DOHH2 (cell line): ENCODE data around the gene PKN1.

Experiments
- H3F3A ChIP-seq: fragments of 200-600 bp; sonication (generic), shearing (Covaris generic); 2 replicates; pipeline ENCODE4 v1.6.0; 2016; ENCODE audit warnings: antibody characterized with exemption, mild to moderate bottlenecking; ENCODE audit not compliant: control insufficient read depth, insufficient read depth
- H3K27ac ChIP-seq: fragments of 200-600 bp; sonication (generic); 2 replicates; pipeline ENCODE4 v1.5.1; 2014; ENCODE audit warnings: low read depth, mild to moderate bottlenecking, low read length, moderate library complexity
- H3K27me3 ChIP-seq: fragments of 200-600 bp; sonication (generic); 2 replicates; pipeline ENCODE4 v1.6.1; 2014; ENCODE audit warnings: mild to moderate bottlenecking, low read length, mixed read lengths; ENCODE audit not compliant: control insufficient read depth
- H3K36me3 ChIP-seq: fragments of 200-600 bp; sonication (generic); 2 replicates; pipeline ENCODE4 v1.6.1; 2014; ENCODE audit warnings: mild to moderate bottlenecking, low read length, moderate library complexity, mixed read lengths; ENCODE audit not compliant: control insufficient read depth
- H3K4me1 ChIP-seq: fragments of 200-600 bp; sonication (generic); 2 replicates; pipeline ENCODE4 v1.6.1; 2014; ENCODE audit warnings: mild to moderate bottlenecking, low read length, mixed read lengths; ENCODE audit not compliant: control insufficient read depth
- H3K4me2 ChIP-seq: fragments of 200-600 bp; sonication (generic); 2 replicates; pipeline ENCODE4 v1.6.0; 2014; ENCODE audit warnings: mild to moderate bottlenecking, low read length, moderate library complexity
- H3K4me3 ChIP-seq: fragments of 200-600 bp; sonication (generic); 2 replicates; pipeline ENCODE4 v1.5.1; 2014; ENCODE audit warnings: mild to moderate bottlenecking, low read length, mixed read lengths
- H3K79me2 ChIP-seq: fragments of 200-600 bp; sonication (generic); 2 replicates; pipeline ENCODE4 v1.6.1; 2014; ENCODE audit warnings: mild to moderate bottlenecking, low read length, mixed read lengths; ENCODE audit not compliant: control insufficient read depth
- H3K9me2 ChIP-seq: fragments of 200-600 bp; sonication (generic); replicated peaks from 2 replicates; pipeline ENCODE4 v1.6.1; 2014; ENCODE audit warnings: mild to moderate bottlenecking, low read length, mixed read lengths; ENCODE audit not compliant: control insufficient read depth
- H3K9me3 ChIP-seq: fragments of 200-600 bp; sonication (generic); 2 replicates; pipeline ENCODE4 v1.6.1; 2014; ENCODE audit warnings: antibody characterized with exemption, low read length, mixed read lengths; ENCODE audit not compliant: control insufficient read depth, insufficient read depth
- H4K20me1 ChIP-seq: fragments of 200-600 bp; sonication (generic); 2 replicates; pipeline ENCODE4 v1.6.0; 2014; ENCODE audit warnings: low read depth, mild to moderate bottlenecking, antibody characterized with exemption, low read length, moderate library complexity; ENCODE audit not compliant: control insufficient read depth, insufficient read depth
- EZH2phosphoT487 ChIP-seq: fragments of 200-600 bp; sonication (generic); IDR thresholded peaks from 2 replicates; pipeline ENCODE4 v1.6.1; 2017; ENCODE audit warnings: borderline replicate concordance, mild to moderate bottlenecking, antibody characterized with exemption, low read length, moderate library complexity, mixed read lengths
- TF ChIP-seq, protein P1 (sequence below): fragments of 200-600 bp; sonication (generic); IDR thresholded peaks from one replicate; pipeline ENCODE4 v1.5.1; 2014; ENCODE audit warnings: antibody characterized with exemption, mild to moderate bottlenecking, low read depth, low read length; ENCODE audit not compliant: poor library complexity, severe bottlenecking

Gene PKN1

DNA sequence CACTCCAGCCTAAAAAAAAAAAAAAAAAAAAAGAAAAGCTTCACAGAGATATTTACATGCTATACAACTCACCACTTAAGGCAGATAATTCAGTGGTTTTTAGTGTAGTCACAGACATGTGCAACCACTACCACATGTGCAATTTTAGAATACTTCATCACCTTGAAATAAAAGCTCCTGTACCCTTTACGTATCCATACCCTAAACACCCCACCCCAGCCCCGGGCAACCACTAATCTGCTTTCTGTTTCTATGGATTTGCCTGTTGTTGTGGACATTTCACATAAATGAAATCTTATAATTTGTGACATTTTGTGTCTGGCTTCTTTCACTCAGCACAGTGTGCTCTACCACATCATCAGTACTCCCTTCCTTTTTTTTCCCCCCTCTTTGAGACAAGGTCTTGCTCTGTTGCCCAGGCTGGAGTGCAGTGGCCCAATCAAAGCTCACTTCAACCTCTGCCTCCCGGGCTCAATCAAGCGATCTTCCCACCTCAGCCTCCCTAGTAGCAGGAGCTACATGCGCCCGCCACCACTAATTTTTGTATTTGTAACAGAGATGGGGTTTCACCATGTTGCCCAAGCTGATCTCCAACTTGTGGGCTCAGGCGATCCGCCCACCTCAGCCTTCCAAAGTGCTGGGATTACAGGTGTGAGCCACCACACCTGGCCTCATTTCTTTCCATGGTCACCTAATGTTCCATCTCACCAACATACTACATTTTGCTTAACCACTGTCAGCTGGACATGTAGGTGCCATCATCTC, 18.0 kb upstream of the PKN1 start:
- Histone ChIP-seq H3F3A (peaks cover 31% of the 10 kb centered on the region), H3K4me2 (peak overlapping the region; percentile 86), H3K9me2 (no peaks in the 10 kb centered on the region), H3K4me1 (peaks cover 34% of the 10 kb centered on the region), H4K20me1 (peaks cover 50% of the 10 kb centered on the region), H3K27ac (peak overlapping the region; percentile 87), H3K4me3 (peak overlapping the region; percentile 86), H3K79me2 (peaks cover 91% of the 10 kb centered on the region), H3K36me3 (peaks cover 89% of the 10 kb centered on the region), H3K9me3 (no peaks in the 10 kb centered on the region), H3K27me3 (no peaks in the 10 kb centered on the region)
- TF ChIP-seq, protein P1, sequence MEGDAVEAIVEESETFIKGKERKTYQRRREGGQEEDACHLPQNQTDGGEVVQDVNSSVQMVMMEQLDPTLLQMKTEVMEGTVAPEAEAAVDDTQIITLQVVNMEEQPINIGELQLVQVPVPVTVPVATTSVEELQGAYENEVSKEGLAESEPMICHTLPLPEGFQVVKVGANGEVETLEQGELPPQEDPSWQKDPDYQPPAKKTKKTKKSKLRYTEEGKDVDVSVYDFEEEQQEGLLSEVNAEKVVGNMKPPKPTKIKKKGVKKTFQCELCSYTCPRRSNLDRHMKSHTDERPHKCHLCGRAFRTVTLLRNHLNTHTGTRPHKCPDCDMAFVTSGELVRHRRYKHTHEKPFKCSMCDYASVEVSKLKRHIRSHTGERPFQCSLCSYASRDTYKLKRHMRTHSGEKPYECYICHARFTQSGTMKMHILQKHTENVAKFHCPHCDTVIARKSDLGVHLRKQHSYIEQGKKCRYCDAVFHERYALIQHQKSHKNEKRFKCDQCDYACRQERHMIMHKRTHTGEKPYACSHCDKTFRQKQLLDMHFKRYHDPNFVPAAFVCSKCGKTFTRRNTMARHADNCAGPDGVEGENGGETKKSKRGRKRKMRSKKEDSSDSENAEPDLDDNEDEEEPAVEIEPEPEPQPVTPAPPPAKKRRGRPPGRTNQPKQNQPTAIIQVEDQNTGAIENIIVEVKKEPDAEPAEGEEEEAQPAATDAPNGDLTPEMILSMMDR: no peak
- TF ChIP-seq EZH2phosphoT487: no peak

DNA sequence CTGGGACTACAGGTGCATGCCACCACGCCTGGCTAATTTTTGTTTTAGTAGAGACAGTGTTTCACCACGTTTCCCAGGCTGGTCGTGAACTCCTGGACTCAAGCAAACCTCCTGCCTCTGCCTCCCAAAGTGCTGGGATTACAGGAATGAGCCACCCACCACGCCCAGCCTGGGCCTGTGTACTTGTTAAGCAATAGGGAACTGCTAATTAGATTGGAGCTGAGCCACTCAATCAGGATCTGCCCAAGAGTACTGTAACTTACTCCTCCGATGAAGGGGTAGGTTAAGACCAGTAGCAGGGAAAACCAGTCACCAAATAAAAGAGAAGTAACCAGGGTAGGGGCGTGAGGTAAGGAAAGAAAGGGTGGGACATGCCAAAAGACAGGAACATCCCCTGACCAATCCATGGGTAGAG, 16.3 kb upstream of the PKN1 start:
- Histone ChIP-seq H3K9me3 (no peaks in the 10 kb centered on the region), H3K36me3 (peaks cover 71% of the 10 kb centered on the region), H3K79me2 (peaks cover 81% of the 10 kb centered on the region), H3K4me1 (peaks cover 41% of the 10 kb centered on the region), H3K27me3 (no peaks in the 10 kb centered on the region), H3K4me2 (peak overlapping the region; percentile 86), H3K27ac (peak overlapping the region; percentile 87), H4K20me1 (peaks cover 40% of the 10 kb centered on the region), H3F3A (peaks cover 21% of the 10 kb centered on the region), H3K4me3 (peak overlapping the region; percentile 86), H3K9me2 (no peaks in the 10 kb centered on the region)
- TF ChIP-seq, protein P1: no peak
- no peak for TF ChIP-seq EZH2phosphoT487

DNA sequence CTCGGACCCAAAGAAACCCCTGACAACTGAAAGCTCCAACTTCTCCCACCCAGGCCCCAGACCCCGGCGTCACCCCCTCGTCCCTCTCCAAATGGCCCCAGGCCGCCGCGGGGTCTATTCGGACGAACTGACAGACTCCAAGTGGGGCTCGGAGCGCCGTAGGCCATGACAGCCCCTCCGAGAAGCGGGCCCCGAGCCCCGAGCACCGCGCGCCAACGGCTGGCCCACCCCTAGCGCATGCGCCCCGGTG, 14.3 kb upstream of the PKN1 start:
- peak overlapping the region; percentile 87 for H3K27ac ChIP-seq
- H3K79me2 ChIP-seq: peaks cover 62% of the 10 kb centered on the region
- TF ChIP-seq, protein P1: no peak
- no peak for TF ChIP-seq EZH2phosphoT487
- no peaks in the 10 kb centered on the region for H3K9me3 ChIP-seq
- peak overlapping the region; percentile 86 for H3K4me2 ChIP-seq
- peaks cover 20% of the 10 kb centered on the region for H3F3A ChIP-seq
- H3K4me1 ChIP-seq: peaks cover 61% of the 10 kb centered on the region
- no peaks in the 10 kb centered on the region for H3K27me3 ChIP-seq
- H3K4me3 ChIP-seq: peak overlapping the region; percentile 86
- peaks cover 52% of the 10 kb centered on the region for H3K36me3 ChIP-seq
- H4K20me1 ChIP-seq: peaks cover 21% of the 10 kb centered on the region
- no peaks in the 10 kb centered on the region for H3K9me2 ChIP-seq
